Measurements from ENCODE around the gene STX12.

- TF ChIP-seq REST (IDR thresholded peaks at IDR 0.05; ENCODE audit: low read depth, low read length) = no peak
- no peak for TF ChIP-seq CTCF (IDR thresholded peaks at IDR 0.05)
- TF ChIP-seq FOXM1 (IDR thresholded peaks at IDR 0.05; ENCODE audit: low read depth) = no peak
- no peak for TF ChIP-seq MXI1 (IDR thresholded peaks at IDR 0.05; ENCODE audit: low read depth, low read length)
- no peak for TF ChIP-seq NFIC (IDR thresholded peaks at IDR 0.05; ENCODE audit: borderline replicate concordance)
- no peak for TF ChIP-seq POLR2AphosphoS5 (IDR thresholded peaks at IDR 0.05; ENCODE audit: low read depth, low read length)
Observed at GRCh38 chr1:27760426-27760825, 12.6 kb upstream of the STX12 start.

All from SK-N-SH (cell line).